Measurements from ENCODE around the gene TIMM17A.
"Not testable (repeated sequence)": the region's sequence is repeated elsewhere in the genome, so short reads cannot be mapped to it uniquely, and the experiment has no call there.

The TIMM17A gene

GRCh38 chr1:201939148-201939547, 16.2 kb upstream of the TIMM17A start:
- no peak overlapping the region for H3K4me3 ChIP-seq (ENCODE audit: low read length, poor library complexity, severe bottlenecking)
- H3K9me2 ChIP-seq (replicated peaks; ENCODE audit: low read depth, low read length) = no peaks in the 10 kb centered on the region
- H4K20me1 ChIP-seq (ENCODE audit: insufficient read depth, low read length, poor library complexity, severe bottlenecking) = no peaks in the 10 kb centered on the region
- H3K4me2 ChIP-seq (ENCODE audit: low read depth, low read length, poor library complexity, severe bottlenecking) = no peak overlapping the region
- H3K4me1 ChIP-seq (ENCODE audit: insufficient read depth, low read length, poor library complexity, severe bottlenecking) = no peaks in the 10 kb centered on the region
- no peaks in the 10 kb centered on the region for H3K79me2 ChIP-seq (ENCODE audit: insufficient read depth, low read length)
- TF ChIP-seq CTCF (conservative IDR thresholded peaks at IDR 0.05; ENCODE audit: low read length) = no peak
- no peak for TF ChIP-seq EZH2phosphoT487 (IDR thresholded peaks at IDR 0.05; ENCODE audit: borderline replicate concordance)
- no peaks in the 10 kb centered on the region for H3K36me3 ChIP-seq (ENCODE audit: insufficient read depth, low read length)
- H2AFZ ChIP-seq (ENCODE audit: low read length) = no peak overlapping the region
- no peak overlapping the region for H3K9ac ChIP-seq (ENCODE audit: low read depth, low read length, poor library complexity, severe bottlenecking)
- no peaks in the 10 kb centered on the region for H3K9me3 ChIP-seq (ENCODE audit: insufficient read depth, low read depth, low read length)
- no peaks in the 10 kb centered on the region for H3F3A ChIP-seq (ENCODE audit: low read depth)
- H3K27me3 ChIP-seq (ENCODE audit: insufficient read depth, low read length, poor library complexity, severe bottlenecking) = no peaks in the 10 kb centered on the region

GRCh38 chr1:201939574-201939973, 15.7 kb upstream of the TIMM17A start:
- Histone ChIP-seq H3K4me1 (ENCODE audit: insufficient read depth, low read length, poor library complexity, severe bottlenecking) (no peaks in the 10 kb centered on the region), H3K27me3 (ENCODE audit: insufficient read depth, low read length, poor library complexity, severe bottlenecking) (no peaks in the 10 kb centered on the region), H3K4me3 (ENCODE audit: low read length, poor library complexity, severe bottlenecking) (no peak overlapping the region), H3F3A (ENCODE audit: low read depth) (no peaks in the 10 kb centered on the region), H3K79me2 (ENCODE audit: insufficient read depth, low read length) (no peaks in the 10 kb centered on the region), H3K36me3 (ENCODE audit: insufficient read depth, low read length) (no peaks in the 10 kb centered on the region), H3K9ac (ENCODE audit: low read depth, low read length, poor library complexity, severe bottlenecking) (no peak overlapping the region), H2AFZ (ENCODE audit: low read length) (no peak overlapping the region), H3K4me2 (ENCODE audit: low read depth, low read length, poor library complexity, severe bottlenecking) (no peak overlapping the region), H3K9me3 (ENCODE audit: insufficient read depth, low read depth, low read length) (no peaks in the 10 kb centered on the region), H4K20me1 (ENCODE audit: insufficient read depth, low read length, poor library complexity, severe bottlenecking) (no peaks in the 10 kb centered on the region), H3K9me2 (replicated peaks; ENCODE audit: low read depth, low read length) (no peaks in the 10 kb centered on the region)
- no peak for TF ChIP-seq EZH2phosphoT487 (IDR thresholded peaks at IDR 0.05; ENCODE audit: borderline replicate concordance)
- no peak for TF ChIP-seq CTCF (conservative IDR thresholded peaks at IDR 0.05; ENCODE audit: low read length)

- H3K9me2 ChIP-seq (replicated peaks; ENCODE audit: low read depth, low read length); H3K4me2 ChIP-seq (ENCODE audit: low read depth, low read length, poor library complexity, severe bottlenecking); H2AFZ ChIP-seq (ENCODE audit: low read length); H3K9me3 ChIP-seq (ENCODE audit: insufficient read depth, low read depth, low read length); H4K20me1 ChIP-seq (ENCODE audit: insufficient read depth, low read length, poor library complexity, severe bottlenecking); H3K79me2 ChIP-seq (ENCODE audit: insufficient read depth, low read length); H3K9ac ChIP-seq (ENCODE audit: low read depth, low read length, poor library complexity, severe bottlenecking); H3F3A ChIP-seq (ENCODE audit: low read depth); H3K27me3 ChIP-seq (ENCODE audit: insufficient read depth, low read length, poor library complexity, severe bottlenecking); H3K4me1 ChIP-seq (ENCODE audit: insufficient read depth, low read length, poor library complexity, severe bottlenecking); H3K4me3 ChIP-seq (ENCODE audit: low read length, poor library complexity, severe bottlenecking); H3K36me3 ChIP-seq (ENCODE audit: insufficient read depth, low read length): not testable (repeated sequence)
Observed at GRCh38 chr1:201940316-201940715, 15.0 kb upstream of the TIMM17A start.

GRCh38 chr1:201941420-201942128, 13.7 kb upstream of the TIMM17A start:
- no peaks in the 10 kb centered on the region for H3K9me2 ChIP-seq (replicated peaks; ENCODE audit: low read depth, low read length)
- TF ChIP-seq CTCF (conservative IDR thresholded peaks at IDR 0.05; ENCODE audit: low read length) (no peak), EZH2phosphoT487 (IDR thresholded peaks at IDR 0.05; ENCODE audit: borderline replicate concordance) (no peak)
- H3K36me3 ChIP-seq (ENCODE audit: insufficient read depth, low read length) = no peaks in the 10 kb centered on the region
- H3K79me2 ChIP-seq (ENCODE audit: insufficient read depth, low read length) = no peaks in the 10 kb centered on the region
- H3K27me3 ChIP-seq (ENCODE audit: insufficient read depth, low read length, poor library complexity, severe bottlenecking) = no peaks in the 10 kb centered on the region
- no peaks in the 10 kb centered on the region for H3F3A ChIP-seq (ENCODE audit: low read depth)
- no peaks in the 10 kb centered on the region for H3K9me3 ChIP-seq (ENCODE audit: insufficient read depth, low read depth, low read length)
- H3K9ac ChIP-seq (ENCODE audit: low read depth, low read length, poor library complexity, severe bottlenecking) = no peak overlapping the region
- H2AFZ ChIP-seq (ENCODE audit: low read length) = no peak overlapping the region
- no peak overlapping the region for H3K4me3 ChIP-seq (ENCODE audit: low read length, poor library complexity, severe bottlenecking)
- H3K4me1 ChIP-seq (ENCODE audit: insufficient read depth, low read length, poor library complexity, severe bottlenecking) = peaks cover 3% of the 10 kb centered on the region
- no peak overlapping the region for H3K4me2 ChIP-seq (ENCODE audit: low read depth, low read length, poor library complexity, severe bottlenecking)
- no peaks in the 10 kb centered on the region for H4K20me1 ChIP-seq (ENCODE audit: insufficient read depth, low read length, poor library complexity, severe bottlenecking)

All from Loucy (cell line).